GM21423 (cell line): Measurements from ENCODE around the gene THSD1.
"Not testable (repeated sequence)": the region's sequence is repeated elsewhere in the genome, so short reads cannot be mapped to it uniquely, and the experiment has no call there.

Experiments used
- ATAC-seq: cut with Tn5 transposase; IDR thresholded peaks from one replicate; pipeline ENCODE4 v1.9.1; 2021; ENCODE audit warnings: mild to moderate bottlenecking, moderate library complexity; ENCODE audit not compliant: unreplicated experiment

THSD1 gene

GRCh38 chr13:52356327-52356726 is 49.6 kb downstream of the THSD1 start:
- ATAC-seq, result no peak

GRCh38 chr13:52353193-52353592 is 52.8 kb downstream of the THSD1 start:
- no peak for ATAC-seq

- no peak for ATAC-seq
Observed at GRCh38 chr13:52348983-52349780, 56.8 kb downstream of the THSD1 start.

GRCh38 chr13:52348071-52348470 is 57.9 kb downstream of the THSD1 start:
- ATAC-seq, result no peak

GRCh38 chr13:52345631-52346251 is 60.2 kb downstream of the THSD1 start:
- no peak for ATAC-seq

DNA sequence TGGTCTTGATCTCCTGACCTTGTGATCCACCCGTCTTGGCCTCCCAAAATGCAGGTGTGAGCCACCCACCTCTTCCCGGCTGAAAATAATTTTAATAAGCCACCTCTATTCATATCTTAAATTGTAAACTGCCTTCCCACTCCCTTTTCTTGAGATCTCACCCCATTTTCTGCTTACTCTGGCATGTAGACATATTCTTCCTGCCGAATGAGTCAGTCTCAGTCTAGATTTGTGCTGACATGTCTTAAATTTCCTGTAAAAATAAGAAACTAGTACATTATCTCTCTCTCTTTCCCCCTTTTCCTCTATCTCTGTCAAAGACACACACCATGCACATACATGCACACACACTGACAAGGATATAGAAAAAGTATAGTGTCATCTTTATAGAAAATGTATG is 60.9 kb downstream of the THSD1 start:
- no peak for ATAC-seq

DNA sequence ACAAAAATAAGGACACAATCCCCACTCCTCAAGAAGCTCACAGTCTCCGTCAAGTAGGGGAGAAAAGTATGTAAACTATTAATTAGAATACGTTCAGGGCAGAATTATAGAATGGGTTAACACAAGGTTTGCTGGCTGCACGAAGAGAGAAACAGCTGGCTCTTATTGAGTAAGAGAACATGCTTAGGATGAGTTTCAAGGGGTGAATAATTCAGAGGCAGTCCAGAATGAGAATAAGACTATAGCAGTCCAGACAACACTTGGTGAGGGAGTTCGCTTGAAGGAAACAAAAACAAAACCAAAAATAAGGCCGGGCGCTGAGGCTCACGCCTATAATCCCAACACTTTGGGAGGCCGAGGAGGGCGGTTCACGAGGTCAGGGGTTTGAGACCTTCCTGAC is 61.9 kb downstream of the THSD1 start:
- no peak for ATAC-seq

GRCh38 chr13:52342203-52342602 is 63.8 kb downstream of the THSD1 start:
- ATAC-seq, result not testable (repeated sequence)

DNA sequence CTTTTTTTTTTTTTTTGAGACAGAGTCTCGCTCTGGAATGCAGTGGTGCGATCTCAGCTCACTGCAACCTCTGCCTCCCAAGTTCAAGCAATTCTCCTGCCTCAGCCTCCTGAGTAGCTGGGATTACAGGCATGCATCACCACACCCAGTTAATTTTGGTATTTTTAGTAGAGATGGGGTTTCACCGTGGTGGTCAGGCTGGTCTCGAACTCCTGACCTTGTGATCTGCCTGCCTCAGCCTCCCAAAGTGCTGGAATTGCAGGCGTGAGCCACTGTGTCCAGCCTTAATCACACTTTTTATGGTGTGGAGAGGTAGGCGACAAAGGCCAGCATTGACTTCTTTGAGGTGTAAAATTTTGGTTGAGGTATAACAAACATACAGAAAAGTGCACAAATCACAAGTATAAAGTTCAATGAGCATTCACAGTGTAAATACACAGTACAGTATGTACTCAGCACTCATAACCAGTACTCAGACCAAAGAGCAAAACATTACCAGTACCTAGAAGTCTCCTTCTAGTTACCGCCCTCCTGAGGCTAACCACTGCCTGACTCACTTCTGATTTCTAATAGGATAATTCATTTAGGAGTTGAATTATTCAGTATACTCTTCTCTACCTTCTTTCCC is 68.0 kb downstream of the THSD1 start:
- ATAC-seq, result not testable (repeated sequence)

GRCh38 chr13:52334107-52334506 is 71.9 kb downstream of the THSD1 start:
- ATAC-seq, result not testable (repeated sequence)

DNA sequence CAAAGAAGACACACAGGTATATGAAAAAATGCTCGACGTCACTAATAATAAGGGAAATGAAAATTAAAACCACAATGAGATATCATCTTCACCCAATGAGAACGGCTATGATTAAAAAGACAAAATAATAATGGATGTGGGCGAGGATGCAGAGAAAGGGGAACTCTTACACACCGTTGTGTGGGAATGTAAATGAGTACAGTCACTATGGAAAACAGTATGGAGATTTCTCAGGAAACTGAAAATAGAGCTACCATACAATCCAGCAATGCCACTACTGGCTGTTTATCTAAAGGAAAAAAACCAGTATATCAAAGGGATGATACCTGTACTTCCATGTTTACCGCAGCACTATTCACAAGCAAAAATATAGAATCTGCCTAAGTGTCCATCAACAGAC is 74.1 kb downstream of the THSD1 start:
- ATAC-seq, result not testable (repeated sequence)
